ENCODE results near the gene KIF4A.
A peak's percentile ranks its signal among the peaks of the same experiment; 100 is the strongest.
"Not testable (repeated sequence)": the region's sequence is repeated elsewhere in the genome, so short reads cannot be mapped to it uniquely, and the experiment has no call there.

KIF4A gene

GRCh38 chrX:70398899-70399298 is 109.0 kb downstream of the KIF4A start:
- DNase-seq: no peak

- DNase-seq: not testable (repeated sequence)
Measured at GRCh38 chrX:70400181-70400580, 110.3 kb downstream of the KIF4A start.

GRCh38 chrX:70402721-70403120 is 112.8 kb downstream of the KIF4A start:
- DNase-seq: no peak

GRCh38 chrX:70405003-70405402 is 115.1 kb downstream of the KIF4A start:
- no peak for DNase-seq

- DNase-seq: no peak
Measured at GRCh38 chrX:70410921-70411320, 121.0 kb downstream of the KIF4A start.

- no peak for DNase-seq
Measured at GRCh38 chrX:70411475-70411874, 121.6 kb downstream of the KIF4A start.

- DNase-seq: no peak
Measured at GRCh38 chrX:70421618-70422017, 131.7 kb downstream of the KIF4A start.

- peak; percentile 63 for DNase-seq
Measured at GRCh38 chrX:70422851-70423341, 133.0 kb downstream of the KIF4A start, which contains the start of gene GDPD2. Gene GDPD2, plus strand, starts transcription at chrX:70423314. Its CDS starts 1,671 bp downstream, at chrX:70424985.

GRCh38 chrX:70423936-70424675 is 134.2 kb downstream of the KIF4A start:
- no peak for DNase-seq

GRCh38 chrX:70424801-70425200 is 134.9 kb downstream of the KIF4A start:
- no peak for DNase-seq

- no peak for DNase-seq
Measured at GRCh38 chrX:70426286-70427278, 136.7 kb downstream of the KIF4A start.

GRCh38 chrX:70427365-70427764 is 137.5 kb downstream of the KIF4A start:
- DNase-seq: no peak

GRCh38 chrX:70429759-70430158 is 139.9 kb downstream of the KIF4A start:
- DNase-seq: no peak

GRCh38 chrX:70432936-70433847 is 143.3 kb downstream of the KIF4A start:
- no peak for DNase-seq

GRCh38 chrX:70433848-70434351 is 144.0 kb downstream of the KIF4A start:
- peak; percentile 54 for DNase-seq

- DNase-seq: peak; percentile 84
Measured at GRCh38 chrX:70434352-70434866, 144.5 kb downstream of the KIF4A start.

- DNase-seq: no peak
Measured at GRCh38 chrX:70434914-70435586, 145.1 kb downstream of the KIF4A start.

GRCh38 chrX:70436343-70436742 is 146.4 kb downstream of the KIF4A start:
- DNase-seq: no peak

GRCh38 chrX:70437011-70437410 is 147.1 kb downstream of the KIF4A start:
- no peak for DNase-seq

- no peak for DNase-seq
Measured at GRCh38 chrX:70437921-70438665, 148.2 kb downstream of the KIF4A start.

- DNase-seq: no peak
Measured at GRCh38 chrX:70439016-70439415, 149.1 kb downstream of the KIF4A start.

Measured in NCI-H510A (cell line).